NCI-H524 (cell line): ENCODE results near the gene DVL2.

ENCODE experiments used
- DNase-seq, 2 experiments: peaks; one replicate each; lab custom pipeline; 2025; lab: John Stamatoyannopoulos, UW

The DVL2 gene

DNA sequence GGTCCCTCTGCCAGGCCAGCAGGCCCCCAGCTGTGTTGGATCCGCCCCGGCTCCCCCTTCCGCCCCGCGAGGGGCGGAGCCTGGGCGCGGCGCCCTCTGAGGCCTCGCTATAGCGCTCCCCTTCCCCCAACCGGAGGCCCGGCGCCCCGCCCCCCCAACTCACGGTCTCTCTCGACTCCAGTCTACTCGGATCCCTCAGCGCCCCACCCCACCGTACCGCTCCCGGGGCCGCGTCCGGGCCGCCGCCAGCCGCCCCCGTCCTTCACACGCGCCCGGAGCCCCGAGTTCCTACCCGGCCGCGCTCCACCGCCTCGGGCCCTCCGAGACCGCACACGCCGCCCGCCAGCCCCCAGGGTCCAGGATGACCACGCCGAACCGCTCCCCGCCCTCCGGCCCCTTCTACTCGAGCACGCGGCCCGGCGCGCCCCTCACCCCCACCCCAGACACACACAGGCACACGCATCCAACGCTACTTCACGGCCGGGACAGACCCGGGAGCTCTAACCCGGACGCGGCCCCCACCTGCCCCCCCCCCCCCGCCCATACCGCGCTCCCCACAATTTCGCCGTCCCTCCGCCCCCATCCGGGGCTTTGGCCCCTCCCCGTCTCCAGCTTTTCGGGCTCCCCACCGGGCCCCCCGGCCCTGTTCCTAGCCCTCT, 3.6 kb upstream of the DVL2 start:
- peak; percentile 28 to 47 for DNase-seq

DNA sequence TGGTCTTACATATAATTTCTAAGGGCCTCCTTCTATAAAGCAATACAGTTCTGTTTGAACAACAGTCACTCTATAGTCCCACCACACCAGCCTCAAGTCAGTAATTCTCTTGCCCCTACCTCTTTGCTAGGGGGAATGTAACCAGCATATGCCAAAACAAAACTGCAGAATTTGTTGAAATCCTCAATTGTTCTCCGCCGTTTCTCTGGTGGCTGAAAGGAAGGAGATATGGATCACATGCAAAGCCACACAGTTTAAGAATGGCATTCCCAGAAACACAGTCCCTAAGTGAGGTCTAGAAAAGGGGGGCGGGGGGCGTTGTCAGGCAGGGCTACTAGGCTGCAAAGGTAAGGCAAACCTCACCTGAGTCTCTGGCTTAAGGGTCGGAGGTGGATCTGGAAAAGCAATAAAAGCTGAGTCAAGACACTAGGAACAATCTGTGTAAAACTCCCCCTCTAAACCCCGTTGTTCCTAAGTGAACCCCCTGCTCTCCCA, 3.0 kb upstream of the DVL2 start:
- no peak for DNase-seq

DNA sequence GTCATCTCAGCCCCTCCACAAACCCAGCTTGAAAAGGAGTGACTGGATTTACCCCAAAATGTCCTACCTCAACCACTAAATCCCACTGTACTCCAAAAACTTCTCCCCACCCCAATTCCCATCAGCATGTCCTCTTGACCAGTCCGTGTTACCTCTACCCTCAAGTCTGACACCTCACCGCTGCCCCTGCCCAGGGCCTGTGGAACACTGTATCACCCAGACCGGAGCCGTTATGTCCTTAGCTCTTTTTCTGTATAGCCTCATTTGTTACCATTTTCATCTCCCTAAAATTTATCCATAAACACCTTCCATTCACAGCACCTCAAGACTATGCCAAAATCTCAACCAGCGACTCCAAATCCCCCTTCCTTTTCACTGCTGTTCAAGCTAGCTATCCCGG, 2.5 kb upstream of the DVL2 start:
- no peak for DNase-seq

DNA sequence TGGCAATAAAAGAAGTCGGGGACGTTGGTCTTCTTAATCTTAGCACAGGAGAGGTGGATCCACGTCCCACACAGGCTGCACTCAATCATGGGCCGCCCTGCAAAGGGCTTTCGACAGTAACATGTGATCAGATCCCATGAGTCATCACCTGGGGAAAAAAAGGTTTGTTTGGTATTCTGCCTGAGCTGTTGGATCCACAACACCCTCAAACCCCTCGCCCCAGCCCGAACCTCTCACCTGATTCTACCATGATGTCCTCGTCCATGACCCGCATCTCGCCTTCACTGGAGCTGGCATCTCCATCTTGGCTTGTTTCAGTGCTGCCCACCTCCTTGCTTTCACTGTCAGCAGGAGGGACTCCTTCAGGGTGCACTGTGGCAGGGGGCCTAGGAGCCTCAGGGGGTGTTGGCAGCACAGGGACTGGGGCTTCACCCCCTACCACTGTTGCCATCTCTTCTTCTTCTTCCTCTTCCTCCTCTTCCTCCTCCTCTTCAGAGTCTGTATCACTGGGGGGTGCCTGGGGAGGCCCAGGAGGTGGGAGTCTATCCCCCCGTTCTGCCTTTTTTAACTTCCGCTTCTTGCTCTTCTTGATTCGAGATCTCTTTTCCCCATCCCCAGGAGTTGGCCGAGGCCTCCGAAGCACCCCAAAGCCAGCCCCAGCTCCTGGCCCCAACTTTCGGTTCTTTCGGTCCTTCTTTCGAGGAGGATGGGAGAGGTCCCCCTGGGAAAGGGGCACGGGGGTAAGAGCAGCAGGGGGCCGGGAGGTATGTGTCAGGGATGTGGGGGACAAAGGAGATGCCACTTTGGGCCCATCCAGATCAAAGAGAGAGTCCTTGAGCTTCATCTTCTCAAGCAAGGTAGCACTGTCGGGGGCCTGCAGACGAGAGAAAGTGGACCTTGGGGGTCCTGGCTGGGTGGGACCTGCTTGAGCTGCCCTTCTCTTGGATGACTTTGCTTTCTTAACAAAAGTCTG, 1.7 kb upstream of the DVL2 start:
- no peak for DNase-seq

DNA sequence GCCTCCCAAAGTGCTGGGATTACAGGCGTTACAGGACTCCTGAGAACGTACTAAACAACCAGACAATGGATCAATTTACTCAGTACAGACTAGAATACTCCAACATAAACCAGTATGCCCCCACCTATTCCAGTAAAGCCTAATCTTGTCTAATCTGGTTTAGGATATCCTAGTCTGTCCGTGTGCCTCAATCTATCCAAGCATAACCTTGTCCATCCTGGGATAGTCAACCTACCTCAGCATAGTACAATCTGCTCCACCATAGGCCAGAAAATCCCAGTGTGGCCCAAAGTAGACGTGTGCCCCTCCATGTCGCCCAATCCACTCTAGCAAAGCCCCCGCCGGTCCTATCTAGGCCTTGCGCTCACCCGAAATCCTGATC, 625 bp downstream of the DVL2 start:
- DNase-seq, result no peak

DNA sequence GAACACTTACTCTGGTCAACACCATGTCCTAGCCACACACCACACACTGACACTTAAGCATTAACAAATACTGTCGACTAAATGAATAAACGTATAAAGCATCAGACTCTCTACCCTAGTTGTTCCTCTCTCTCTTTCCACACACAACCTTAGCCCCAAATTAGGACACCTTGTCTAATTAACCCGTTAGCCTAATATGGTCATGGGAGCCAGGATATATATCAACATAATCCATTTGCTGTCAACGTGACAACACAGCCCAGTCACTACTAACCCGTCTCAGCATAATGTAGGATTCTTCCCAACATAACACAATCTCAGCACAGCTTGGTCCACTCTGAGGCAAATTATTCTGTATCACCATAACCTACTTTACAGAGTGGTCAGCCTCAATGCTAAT, 2.2 kb downstream of the DVL2 start:
- no peak for DNase-seq

DNA sequence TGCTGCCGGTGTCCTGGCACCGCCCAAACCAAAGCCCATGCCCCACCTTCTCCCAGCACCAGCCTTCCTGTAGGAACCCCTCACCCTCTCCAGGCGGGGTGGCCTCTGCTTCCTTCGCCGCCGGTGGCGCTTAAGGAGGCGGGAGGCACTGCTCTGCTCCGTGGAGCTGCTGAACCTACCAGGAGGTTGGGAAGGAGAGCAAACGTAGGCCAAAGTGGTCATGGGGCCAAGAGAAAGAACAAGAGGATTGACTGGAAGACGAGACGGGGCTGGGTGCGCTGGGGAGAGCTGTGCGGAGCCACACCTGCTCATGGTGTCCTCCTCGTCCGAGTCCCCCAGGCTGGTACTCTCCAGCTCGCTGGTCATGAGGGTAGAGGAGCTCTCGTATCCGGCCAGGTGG, 4.8 kb downstream of the DVL2 start:
- DNase-seq, result no peak

DNA sequence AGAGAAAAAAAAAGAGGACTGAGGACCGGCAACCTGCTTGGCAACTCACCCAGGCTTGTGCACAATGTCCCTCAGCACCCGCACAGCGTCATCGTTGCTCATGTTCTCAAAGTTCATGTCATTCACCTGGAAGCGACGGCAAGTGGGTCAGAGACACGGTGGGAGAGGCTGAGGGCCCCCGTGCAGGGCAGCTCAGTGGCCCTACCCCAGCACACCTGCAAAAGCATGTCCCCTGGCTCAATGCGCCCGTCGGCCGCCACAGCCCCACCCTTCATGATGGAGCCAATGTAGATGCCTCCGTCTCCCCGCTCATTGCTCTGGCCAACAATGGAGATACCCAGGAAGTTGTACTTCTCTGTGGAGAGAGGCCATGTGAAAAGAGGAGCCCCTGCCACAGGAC, 5.4 kb downstream of the DVL2 start:
- no peak for DNase-seq

DNA sequence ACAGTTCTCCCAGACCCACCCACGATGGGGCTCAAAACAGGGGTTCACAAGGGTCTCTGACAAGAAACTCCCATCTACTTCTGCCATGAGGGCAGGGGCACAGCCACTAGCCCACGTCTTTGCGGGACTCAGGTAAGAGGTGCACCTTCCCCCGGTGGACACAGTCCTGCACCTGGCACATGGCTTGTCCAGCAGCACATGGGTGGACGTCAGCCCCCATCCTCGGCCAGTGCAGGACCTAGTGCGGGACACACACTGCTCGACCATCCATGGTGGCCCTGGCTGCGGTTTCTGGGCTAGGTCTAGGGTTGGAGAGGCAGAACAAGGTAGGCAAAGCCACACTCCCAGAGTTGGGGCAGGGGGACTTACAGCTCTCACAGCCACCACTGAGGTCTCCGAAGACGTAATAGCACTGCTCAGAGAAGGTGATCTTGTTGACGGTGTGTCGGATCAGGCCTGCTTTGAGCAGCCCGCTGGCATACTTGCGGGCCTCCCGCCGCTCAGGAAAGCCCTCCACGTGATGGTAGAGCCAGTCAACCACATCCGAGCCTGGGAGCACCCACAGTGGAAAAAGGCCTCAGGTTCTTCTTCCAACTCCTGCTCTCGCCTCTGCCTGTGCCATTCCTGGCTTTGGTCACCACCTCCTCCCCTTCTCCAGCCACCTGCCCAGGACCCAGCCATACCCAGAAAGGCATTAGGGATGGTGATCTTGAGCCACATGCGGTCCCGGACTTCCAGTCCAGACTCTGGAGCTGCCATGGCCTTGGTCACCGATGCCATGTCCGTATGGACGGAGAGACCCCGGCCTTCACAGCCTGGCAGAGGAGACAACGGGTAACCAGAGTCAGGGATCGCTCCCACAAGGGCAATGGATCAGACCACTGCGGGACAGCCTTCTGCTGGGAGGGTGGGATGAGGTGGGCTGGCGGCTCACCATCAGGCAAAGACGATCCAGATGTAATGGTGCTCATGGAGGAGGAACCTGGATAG, 7.3 kb downstream of the DVL2 start:
- DNase-seq, result no peak

DNA sequence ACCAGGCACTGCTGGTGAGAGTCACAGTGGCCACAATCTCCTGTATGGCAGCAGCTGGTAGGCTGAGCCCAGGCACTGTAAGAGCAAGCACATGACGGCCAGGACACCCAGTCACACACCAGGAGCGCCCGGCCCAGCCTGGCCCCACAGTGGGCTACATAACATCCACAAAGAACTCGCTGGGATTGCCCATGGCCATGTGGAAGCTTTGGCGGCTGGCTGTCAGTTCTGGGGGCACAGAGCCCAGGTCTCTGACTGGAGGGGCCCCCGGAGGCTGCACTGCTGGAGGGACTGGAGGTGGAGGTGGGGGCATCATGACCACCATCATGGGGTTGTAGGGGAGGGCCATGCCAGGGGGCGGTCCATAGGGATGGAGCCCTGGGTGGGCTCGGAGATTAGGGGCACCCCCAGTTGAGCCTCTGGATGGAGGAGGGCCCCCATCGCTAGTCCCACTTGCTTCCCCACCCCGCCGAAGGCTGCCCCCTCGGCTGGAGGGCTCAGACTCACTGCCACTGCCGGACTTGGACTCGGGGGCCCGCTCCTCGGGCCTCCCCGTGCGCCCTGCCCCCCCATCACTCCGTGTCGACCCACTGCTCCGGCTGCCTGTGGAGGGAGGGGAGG, 8.5 kb downstream of the DVL2 start:
- DNase-seq, result no peak

DNA sequence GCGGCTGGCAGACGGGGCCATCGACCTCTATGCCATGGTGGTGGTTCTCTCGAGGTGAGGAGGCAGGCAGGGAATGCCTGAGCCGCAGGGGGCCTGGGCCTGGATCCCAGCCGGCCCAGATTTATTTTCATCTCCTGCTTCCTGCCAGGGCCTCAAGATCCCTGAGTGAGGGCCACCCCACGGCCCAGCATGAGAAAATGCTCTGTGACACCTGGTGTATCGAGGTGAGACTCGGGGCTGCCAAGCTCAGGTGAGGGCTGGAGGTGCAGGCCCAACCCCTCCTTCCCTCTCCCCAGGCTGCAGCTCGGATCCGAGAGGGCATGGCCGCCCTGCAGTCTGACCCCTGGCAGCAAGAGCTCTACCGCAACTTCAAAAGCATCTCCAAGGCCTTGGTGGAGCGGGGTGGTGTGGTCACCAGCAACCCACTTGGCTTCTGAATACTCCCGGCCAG, 9.6 kb downstream of the DVL2 start:
- no peak for DNase-seq

DNA sequence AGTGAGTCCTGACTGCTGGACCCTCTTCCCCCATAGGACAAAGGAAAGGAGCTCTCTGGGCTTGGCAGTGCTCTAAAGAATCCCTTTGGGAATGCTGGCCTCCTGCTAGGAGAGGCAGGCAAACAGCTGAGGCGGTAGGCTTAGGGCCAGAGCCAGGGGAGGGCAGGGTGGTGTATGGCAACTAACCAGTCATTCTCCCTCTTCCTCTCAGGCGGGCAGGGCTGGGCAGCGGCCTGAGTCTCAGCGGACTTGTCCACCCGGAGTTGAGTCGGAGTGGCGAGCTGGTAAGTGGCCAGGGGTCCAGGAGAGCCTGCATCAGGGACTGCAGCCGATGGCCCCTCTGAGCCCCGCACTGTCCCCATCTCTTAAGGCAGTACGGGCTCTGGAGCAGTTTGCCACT, 10.2 kb downstream of the DVL2 start:
- DNase-seq, result no peak

DNA sequence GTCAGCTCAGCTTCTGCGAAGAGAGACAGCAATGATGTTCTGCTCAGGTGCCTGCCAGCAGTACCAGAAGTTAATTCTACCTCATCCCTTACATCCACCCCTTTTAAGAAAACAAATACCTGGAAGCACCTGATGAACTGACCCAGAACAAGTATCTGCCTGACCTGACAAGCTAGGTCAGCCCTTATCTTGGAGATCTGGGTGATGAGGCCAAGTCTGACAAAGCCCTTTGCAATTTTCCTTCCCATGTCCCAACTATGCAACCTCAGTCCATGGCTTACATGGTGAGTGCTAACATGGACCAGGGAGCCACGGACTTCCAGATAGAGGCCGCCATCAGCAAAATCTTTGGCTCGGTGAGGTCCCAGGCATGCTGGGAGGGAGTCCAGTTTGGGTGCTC, 10.9 kb downstream of the DVL2 start:
- DNase-seq, result no peak

DNA sequence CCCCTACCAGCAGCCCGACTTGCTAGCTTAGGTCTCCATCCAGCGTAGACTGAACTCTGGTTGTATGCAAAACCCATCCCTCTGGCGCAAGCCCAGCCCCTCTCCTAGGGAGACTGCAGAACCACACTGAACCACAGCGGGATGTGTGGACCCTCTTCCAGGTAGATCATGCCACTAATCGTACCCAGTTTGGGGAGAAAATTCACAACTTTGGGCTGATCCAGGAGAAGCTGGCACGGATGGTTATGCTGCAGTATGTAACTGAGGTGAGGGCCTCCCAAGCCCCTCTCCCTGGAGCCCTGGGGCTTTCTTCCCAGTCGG, 11.4 kb downstream of the DVL2 start:
- no peak for DNase-seq

DNA sequence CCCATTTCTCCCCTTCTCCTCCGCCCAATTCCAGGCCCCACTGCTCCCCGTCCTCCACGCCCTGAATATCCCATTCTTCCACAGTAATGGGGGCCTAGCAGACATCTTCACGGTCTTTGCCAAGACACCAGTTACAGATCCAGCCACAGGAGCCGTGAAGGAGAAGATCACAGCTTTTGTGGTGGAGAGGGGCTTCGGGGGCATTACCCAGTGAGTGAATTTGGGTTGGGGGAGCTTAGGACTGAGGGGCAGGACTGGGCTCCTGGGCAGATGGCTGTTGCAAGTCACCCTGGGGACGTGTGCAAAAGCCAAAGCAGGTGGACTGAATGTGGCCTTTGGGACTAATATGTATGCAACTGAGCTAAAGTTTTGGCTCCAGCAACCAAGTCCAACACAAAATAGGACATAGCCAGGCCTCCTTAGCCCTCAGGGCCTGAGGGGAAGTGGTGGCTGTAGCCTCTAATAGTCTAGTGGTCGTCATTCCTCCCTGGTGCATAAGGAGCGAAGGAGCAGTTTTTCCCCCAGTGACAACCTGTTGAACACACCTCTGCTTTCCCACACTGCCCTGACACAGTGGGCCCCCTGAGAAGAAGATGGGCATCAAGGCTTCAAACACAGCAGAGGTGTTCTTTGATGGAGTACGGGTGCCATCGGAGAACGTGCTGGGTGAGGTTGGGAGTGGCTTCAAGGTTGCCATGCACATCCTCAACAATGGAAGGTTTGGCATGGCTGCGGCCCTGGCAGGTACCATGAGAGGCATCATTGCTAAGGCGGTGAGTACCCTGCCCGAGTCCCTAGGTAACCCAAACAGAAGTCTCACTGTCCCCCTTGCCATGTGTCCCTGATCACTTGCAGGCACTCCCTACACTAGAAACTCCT, 12.0 kb downstream of the DVL2 start:
- DNase-seq, result no peak

DNA sequence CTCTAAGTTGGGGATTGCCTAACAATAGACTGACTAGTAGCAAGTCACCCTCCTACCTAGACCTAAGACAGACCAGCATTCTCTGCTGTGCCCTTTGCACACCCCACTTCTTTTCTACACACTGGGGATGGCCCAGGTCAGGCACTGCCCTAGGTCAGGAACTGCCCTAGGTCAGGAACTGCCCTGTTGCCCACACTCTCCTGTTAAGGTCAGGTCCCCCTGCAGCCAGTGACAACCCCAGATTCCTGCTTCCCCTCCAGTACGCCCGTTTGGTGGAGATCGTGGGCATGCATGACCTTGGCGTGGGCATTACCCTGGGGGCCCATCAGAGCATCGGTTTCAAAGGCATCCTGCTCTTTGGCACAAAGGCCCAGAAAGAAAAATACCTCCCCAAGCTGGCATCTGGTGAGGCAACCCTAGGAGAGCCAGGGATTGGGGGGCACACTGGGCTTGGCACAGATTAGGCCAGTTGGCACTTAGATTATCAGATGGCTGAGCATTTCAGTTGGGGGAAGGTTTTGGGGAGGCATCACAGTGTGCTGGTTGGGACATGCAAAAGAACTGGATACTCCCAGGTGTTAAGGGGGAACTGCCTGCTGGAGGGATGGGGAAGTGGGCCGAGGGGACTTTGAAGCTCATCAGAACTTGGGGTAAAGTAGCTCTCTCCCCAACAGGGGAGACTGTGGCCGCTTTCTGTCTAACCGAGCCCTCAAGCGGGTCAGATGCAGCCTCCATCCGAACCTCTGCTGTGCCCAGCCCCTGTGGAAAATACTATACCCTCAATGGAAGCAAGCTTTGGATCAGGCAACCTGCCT, 12.8 kb downstream of the DVL2 start:
- no peak for DNase-seq

DNA sequence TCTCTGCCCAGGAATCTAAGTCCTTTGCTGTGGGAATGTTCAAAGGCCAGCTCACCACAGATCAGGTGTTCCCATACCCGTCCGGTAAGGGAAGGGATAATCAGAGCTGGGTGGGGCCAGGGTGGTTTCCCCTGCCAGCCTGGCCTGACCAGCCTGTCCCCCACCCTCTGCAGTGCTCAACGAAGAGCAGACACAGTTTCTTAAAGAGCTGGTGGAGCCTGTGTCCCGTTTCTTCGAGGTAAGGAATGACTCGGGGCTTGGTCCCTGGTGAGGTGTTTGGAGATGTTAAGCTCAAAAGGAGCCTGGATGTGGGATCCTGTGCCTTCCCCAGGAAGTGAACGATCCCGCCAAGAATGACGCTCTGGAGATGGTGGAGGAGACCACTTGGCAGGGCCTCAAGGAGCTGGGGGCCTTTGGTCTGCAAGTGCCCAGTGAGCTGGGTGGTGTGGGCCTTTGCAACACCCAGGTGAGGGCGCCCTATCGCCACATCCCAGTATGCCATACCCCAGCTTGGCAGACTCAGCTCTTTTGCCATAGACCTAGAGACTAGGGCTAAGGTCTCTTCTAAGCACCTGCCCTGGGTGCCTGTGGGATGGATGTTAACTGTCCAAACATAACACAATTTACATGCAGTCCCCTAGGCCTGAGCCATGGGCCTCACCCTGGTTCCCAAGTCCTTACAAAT, 13.6 kb downstream of the DVL2 start:
- peak; percentile 3 to 21 for DNase-seq

DNA sequence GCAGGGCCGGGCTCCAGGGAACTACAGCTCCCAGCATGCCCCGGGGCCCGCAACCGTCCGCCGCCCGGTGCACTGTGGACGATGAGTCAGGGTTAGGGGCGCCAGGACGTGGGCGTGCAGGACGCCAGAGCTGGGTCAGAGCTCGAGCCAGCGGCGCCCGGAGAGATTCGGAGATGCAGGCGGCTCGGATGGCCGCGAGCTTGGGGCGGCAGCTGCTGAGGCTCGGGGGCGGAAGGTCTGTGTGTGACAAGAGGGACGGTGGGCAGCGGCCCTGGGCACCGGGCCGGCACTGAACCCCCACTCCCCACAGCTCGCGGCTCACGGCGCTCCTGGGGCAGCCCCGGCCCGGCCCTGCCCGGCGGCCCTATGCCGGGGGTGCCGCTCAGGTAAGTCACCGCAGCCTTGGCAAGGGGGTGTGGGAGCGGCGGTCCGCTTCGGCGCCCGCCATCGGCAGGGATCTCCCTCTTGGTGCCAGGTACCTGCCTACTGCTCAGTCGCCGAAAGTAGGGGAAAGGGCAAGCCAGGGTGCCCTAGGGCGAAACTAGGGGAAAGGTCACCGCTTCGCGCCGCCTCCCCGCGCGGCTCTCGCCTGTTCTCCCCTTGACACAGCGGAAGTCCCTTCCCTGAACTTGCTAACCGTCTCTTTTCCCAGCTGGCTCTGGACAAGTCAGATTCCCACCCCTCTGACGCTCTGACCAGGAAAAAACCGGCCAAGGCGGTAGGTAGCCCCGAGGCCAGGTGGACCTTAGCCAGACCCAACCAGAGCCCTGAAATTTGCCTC, 14.3 kb downstream of the DVL2 start, which contains the start of the genes ACADVL and DLG4:
Gene ACADVL, plus strand, starts transcription at position 127 of the 781 bp plus-strand sequence. Its CDS starts 47 bp downstream, at position 174.
Gene DLG4, minus strand, starts transcription at position 25 of the 781 bp plus-strand sequence.
- DNase-seq, result no peak
